Thymus (tissue), 11 donors: Measurements from ENCODE around the gene MS4A6A. TPM values are rescaled to one million over a fixed set of nuclear protein-coding genes. Genes with fewer than 3 reads are reported as not detected.
"Not testable (repeated sequence)": the region's sequence is repeated elsewhere in the genome, so short reads cannot be mapped to it uniquely, and the experiment has no call there.

Experiments
- DNase-seq, 9 donors: peaks; one replicate each; pipeline ENCODE4 v3.0.0-alpha.2; 2013; ENCODE audit warnings: low spot score in 9 of 9, low read depth in 6 of 9, missing footprints in 1 of 9
- H3K27ac ChIP-seq, 2 donors: one replicate each; pipeline ENCODE4 v1.5.1; 2013; ENCODE audit warnings: control low read depth in 1 of 2, low read depth in 1 of 2, low read length in 1 of 2, mild to moderate bottlenecking in 1 of 2, moderate library complexity in 1 of 2
- H3K27me3 ChIP-seq, 2 donors: one replicate each; pipeline ENCODE4 v1.5.1; 2013; ENCODE audit warnings: low read length in 1 of 2; ENCODE audit not compliant: control insufficient read depth in 2 of 2, insufficient read depth in 1 of 2
- H3K36me3 ChIP-seq, 2 donors: one replicate each; pipeline ENCODE4 v1.5.1; 2013; ENCODE audit warnings: low read length in 1 of 2, mild to moderate bottlenecking in 1 of 2, moderate library complexity in 1 of 2; ENCODE audit not compliant: control insufficient read depth in 2 of 2, insufficient read depth in 2 of 2
- H3K4me1 ChIP-seq, 2 donors: one replicate each; pipeline ENCODE4 v1.5.1; 2013; ENCODE audit warnings: low read length in 2 of 2; ENCODE audit not compliant: control insufficient read depth in 2 of 2, insufficient read depth in 2 of 2
- H3K4me3 ChIP-seq, 2 donors: one replicate each; pipeline ENCODE4 v1.5.1; 2013; ENCODE audit warnings: low read length in 2 of 2, control low read depth in 1 of 2, mild to moderate bottlenecking in 1 of 2
- H3K9me3 ChIP-seq, 2 donors: one replicate each; pipeline ENCODE4 v1.5.1; 2013; ENCODE audit warnings: low read length in 1 of 2, mild to moderate bottlenecking in 1 of 2; ENCODE audit not compliant: control insufficient read depth in 2 of 2, insufficient read depth in 1 of 2
- WGBS: extraction: QIAGEN DNeasy Blood & Tissue Kit; methylation state at CpG from one replicate; pipeline ENCODE4 v1.1.7; 2013; 5-methylcytosine and 5-hydroxymethylcytosine counted together
- polyA plus RNA-seq: library from polyadenylated mRNA; stranded (reverse); fragments of 200-250 nt; gene quantifications from one replicate; pipeline ENCODE4 v1.2.3, GENCODE V29; 2013
- total RNA-seq: library from RNA; stranded (reverse); fragments of 120-200 nt; gene quantifications from one replicate; pipeline ENCODE4 v1.2.4, GENCODE V29; 2013
- donor health status: healthy.

The MS4A6A gene
- total and polyA plus RNA-seq, 2 donors = 102 to 174 TPM

- not testable (repeated sequence) for H3K4me3 ChIP-seq, H3K4me1 ChIP-seq, H3K27ac ChIP-seq, H3K27me3 ChIP-seq, H3K36me3 ChIP-seq, H3K9me3 ChIP-seq, DNase-seq
- 96% methylated on average over 4 of the region's 4 CpGs for WGBS
These were observed 54.0 kb downstream of the MS4A6A start for GRCh38 chr11:60128866-60129265.

DNA sequence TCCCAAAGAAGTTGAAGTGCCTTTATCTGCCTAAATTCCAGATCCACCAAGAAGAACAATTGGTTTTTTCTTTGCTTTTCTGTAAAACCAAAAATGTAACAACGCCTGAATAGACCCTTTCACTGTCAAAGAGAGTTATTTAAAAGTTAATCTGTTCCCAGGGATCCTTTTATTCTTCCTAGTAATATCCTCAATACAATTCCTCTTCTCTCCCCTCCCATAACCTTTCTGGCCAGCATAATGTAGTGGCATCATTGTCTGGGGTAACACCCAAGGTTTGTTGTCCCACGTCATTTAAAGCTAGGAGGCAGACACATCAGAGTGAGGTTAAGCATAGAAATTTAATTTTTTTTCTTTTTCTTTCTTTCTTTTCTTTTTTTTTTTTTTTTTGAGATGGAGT lies 54.5 kb downstream of the MS4A6A start:
- no peak for DNase-seq
- Histone ChIP-seq H3K27ac (no peak overlapping the region), H3K4me1 (no peaks in the 10 kb centered on the region), H3K9me3 (no peaks in the 10 kb centered on the region), H3K27me3 (no peaks in the 10 kb centered on the region), H3K36me3 (no peaks in the 10 kb centered on the region), H3K4me3 (no peak overlapping the region)
- 94% methylated on average over 2 of the region's 2 CpGs for WGBS

DNA sequence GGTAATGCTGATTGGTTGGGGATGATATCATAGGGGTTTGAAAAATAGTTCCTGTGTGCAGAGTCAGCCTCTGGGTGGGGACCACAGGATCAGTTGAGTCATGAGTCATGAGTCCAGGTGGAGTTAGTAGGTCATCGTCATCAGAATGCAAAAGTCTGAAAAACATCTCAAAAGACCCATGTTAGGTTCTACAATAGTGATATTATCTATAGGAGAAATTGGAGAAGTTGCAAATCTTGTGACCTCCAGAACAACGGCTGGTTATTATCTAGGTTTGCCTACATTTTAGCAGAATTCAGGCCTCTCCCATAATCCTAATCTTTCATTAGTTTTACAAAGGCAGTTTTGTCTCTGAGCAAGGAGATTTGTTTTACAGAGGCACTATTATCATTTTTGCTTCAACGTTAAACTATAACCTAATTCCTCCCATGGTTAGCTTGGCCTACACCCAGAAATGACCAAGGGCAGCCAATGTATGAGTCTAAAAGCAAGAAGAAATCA lies 55.5 kb downstream of the MS4A6A start:
- DNase-seq = no peak
- WGBS = 79% methylated on average over 3 of the region's 3 CpGs
- Histone ChIP-seq H3K4me1 (no peaks in the 10 kb centered on the region), H3K27ac (no peak overlapping the region), H3K9me3 (no peaks in the 10 kb centered on the region), H3K27me3 (no peaks in the 10 kb centered on the region), H3K36me3 (no peaks in the 10 kb centered on the region), H3K4me3 (no peak overlapping the region)

GRCh38 chr11:60125956-60126585 lies 56.8 kb downstream of the MS4A6A start:
- H3K9me3 ChIP-seq = no peaks in the 10 kb centered on the region
- no peak overlapping the region for H3K4me3 ChIP-seq
- no peaks in the 10 kb centered on the region for H3K36me3 ChIP-seq
- no peaks in the 10 kb centered on the region for H3K27me3 ChIP-seq
- H3K4me1 ChIP-seq = no peaks in the 10 kb centered on the region
- H3K27ac ChIP-seq = no peak overlapping the region
- no peak for DNase-seq

- Histone ChIP-seq H3K36me3 (no peaks in the 10 kb centered on the region), H3K27me3 (no peaks in the 10 kb centered on the region), H3K4me1 (no peaks in the 10 kb centered on the region), H3K9me3 (no peaks in the 10 kb centered on the region), H3K4me3 (no peak overlapping the region), H3K27ac (no peak overlapping the region)
- WGBS = 82% methylated on average over 11 of the region's 11 CpGs
- DNase-seq = no peak
These were observed 58.0 kb downstream of the MS4A6A start for GRCh38 chr11:60124802-60125432.

Other genes starting within 250 kb of the MS4A6A start
- gene OOSP1, start 244.7 kb downstream of the MS4A6A start, total RNA-seq = not detected
- gene OOSP1, start 244.7 kb downstream of the MS4A6A start, polyA plus RNA-seq = not detected
- not detected for gene OOSP4A, start 219.1 kb downstream of the MS4A6A start, total RNA-seq
- 0.18 TPM for gene OOSP4A, start 219.1 kb downstream of the MS4A6A start, polyA plus RNA-seq
- gene OOSP4B, start 165.9 kb downstream of the MS4A6A start, total RNA-seq = not detected
- gene OOSP4B, start 165.9 kb downstream of the MS4A6A start, polyA plus RNA-seq = 0.07 TPM
- gene OOSP2, start 142.7 kb downstream of the MS4A6A start, total RNA-seq = not detected
- gene OOSP2, start 142.7 kb downstream of the MS4A6A start, polyA plus RNA-seq = 0.14 TPM
- gene MS4A3, start 126.4 kb downstream of the MS4A6A start, total RNA-seq = 7.8 TPM
- gene MS4A3, start 126.4 kb downstream of the MS4A6A start, polyA plus RNA-seq = 2.2 TPM
- 0.42 TPM for gene MS4A2, start 94.4 kb downstream of the MS4A6A start, total RNA-seq
- gene MS4A2, start 94.4 kb downstream of the MS4A6A start, polyA plus RNA-seq = 0.05 TPM
- 0.24 TPM for gene MS4A4E, start 60.1 kb upstream of the MS4A6A start, total RNA-seq
- gene MS4A4E, start 60.1 kb upstream of the MS4A6A start, polyA plus RNA-seq = 1.9 TPM
- gene MS4A4A, start 97.6 kb upstream of the MS4A6A start, total RNA-seq = 14.1 TPM
- 55.6 TPM for gene MS4A4A, start 97.6 kb upstream of the MS4A6A start, polyA plus RNA-seq
- gene MS4A6E, start 144.2 kb upstream of the MS4A6A start, total RNA-seq = 0.57 TPM
- gene MS4A6E, start 144.2 kb upstream of the MS4A6A start, polyA plus RNA-seq = 2.5 TPM
- gene MS4A7, start 195.4 kb upstream of the MS4A6A start, total RNA-seq = 13.4 TPM
- gene MS4A7, start 195.4 kb upstream of the MS4A6A start, polyA plus RNA-seq = 21.8 TPM
- gene MS4A14, start 213.4 kb upstream of the MS4A6A start, total RNA-seq = 0.42 TPM
- gene MS4A14, start 213.4 kb upstream of the MS4A6A start, polyA plus RNA-seq = 1.1 TPM
- not detected for gene MS4A5, start 246.5 kb upstream of the MS4A6A start, total RNA-seq
- 0.05 TPM for gene MS4A5, start 246.5 kb upstream of the MS4A6A start, polyA plus RNA-seq